ENCODE data around the gene FAM151B.
"Not testable (repeated sequence)": the region's sequence is repeated elsewhere in the genome, so short reads cannot be mapped to it uniquely, and the experiment has no call there.

FAM151B gene

GRCh38 chr5:80487829-80488721, at the start of gene FAM151B:
Gene FAM151B (plus strand): TSS chr5:80488100. CDS start chr5:80488124, 24 bp downstream.
- peak; percentile 85 for DNase-seq

- DNase-seq, result no peak
These were observed 49.2 kb upstream of the FAM151B start for GRCh38 chr5:80438739-80439138.

- DNase-seq, result no peak
These were observed 48.7 kb upstream of the FAM151B start for GRCh38 chr5:80439213-80439612.

GRCh38 chr5:80442742-80443141, 45.2 kb upstream of the FAM151B start:
- no peak for DNase-seq

- DNase-seq, result no peak
These were observed 34.5 kb upstream of the FAM151B start for GRCh38 chr5:80453366-80453765.

GRCh38 chr5:80463269-80463668, 24.6 kb upstream of the FAM151B start:
- DNase-seq, result no peak

GRCh38 chr5:80466669-80467485, 21.0 kb upstream of the FAM151B start:
- DNase-seq, result no peak

GRCh38 chr5:80468131-80468530, 19.8 kb upstream of the FAM151B start:
- no peak for DNase-seq

GRCh38 chr5:80470631-80471030, 17.3 kb upstream of the FAM151B start:
- not testable (repeated sequence) for DNase-seq

- no peak for DNase-seq
These were observed 13.0 kb upstream of the FAM151B start for GRCh38 chr5:80474929-80475328.

- no peak for DNase-seq
These were observed 8.2 kb upstream of the FAM151B start for GRCh38 chr5:80479713-80480112.

GRCh38 chr5:80480354-80480753, 7.5 kb upstream of the FAM151B start:
- no peak for DNase-seq

GRCh38 chr5:80481019-80481893, 6.6 kb upstream of the FAM151B start:
- peak; percentile 37 for DNase-seq

GRCh38 chr5:80482578-80482977, 5.3 kb upstream of the FAM151B start:
- no peak for DNase-seq

GRCh38 chr5:80483636-80484232, 4.2 kb upstream of the FAM151B start:
- DNase-seq, result no peak

- DNase-seq, result no peak
These were observed 464 bp upstream of the FAM151B start for GRCh38 chr5:80487444-80487828.

- DNase-seq, result no peak
These were observed 3.4 kb downstream of the FAM151B start for GRCh38 chr5:80491296-80491695.

- DNase-seq, result no peak
These were observed 4.8 kb downstream of the FAM151B start for GRCh38 chr5:80492741-80493140.

GRCh38 chr5:80493443-80493842, 5.5 kb downstream of the FAM151B start:
- not testable (repeated sequence) for DNase-seq

GRCh38 chr5:80495891-80496290, 8.0 kb downstream of the FAM151B start:
- DNase-seq, result no peak

- DNase-seq, result no peak
These were observed 14.9 kb downstream of the FAM151B start for GRCh38 chr5:80502800-80503199.

GRCh38 chr5:80503641-80504040, 15.7 kb downstream of the FAM151B start:
- DNase-seq, result no peak

All from CD4-positive, alpha-beta T cell treated with Interleukin-6 for 4 hours (primary cell).